NOMO-1 treated with DMSO at 0.1 percent for 48 hours (cell line): ENCODE results near the gene CELF5.
"Not testable (repeated sequence)": the region's sequence is repeated elsewhere in the genome, so short reads cannot be mapped to it uniquely, and the experiment has no call there.

Experiments used
- DNase-seq: peaks from one replicate; lab custom pipeline; 2025; ENCODE audit not compliant: unreplicated experiment; lab: John Stamatoyannopoulos, UW

The CELF5 gene

DNA sequence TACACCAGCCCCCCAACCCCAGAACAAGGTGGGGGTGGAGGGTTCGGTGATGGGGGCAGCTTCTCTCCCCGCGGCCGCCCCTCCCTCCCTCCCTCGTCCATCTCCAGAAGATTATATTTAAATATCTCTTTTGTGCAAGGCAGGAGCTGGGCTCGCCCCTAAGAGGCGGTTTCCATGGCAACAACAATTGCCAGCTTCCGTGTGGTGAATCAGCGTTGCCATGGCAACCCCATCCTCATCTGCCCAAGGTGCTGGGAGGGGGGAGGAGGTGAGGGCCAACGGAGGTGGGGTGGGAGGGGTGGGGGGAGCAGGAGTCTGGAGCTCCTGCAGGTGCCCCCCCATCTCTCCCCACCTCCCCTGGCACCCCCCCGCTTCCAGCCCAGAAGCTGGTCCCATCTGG is 46.4 kb downstream of the CELF5 start:
- DNase-seq: no peak

DNA sequence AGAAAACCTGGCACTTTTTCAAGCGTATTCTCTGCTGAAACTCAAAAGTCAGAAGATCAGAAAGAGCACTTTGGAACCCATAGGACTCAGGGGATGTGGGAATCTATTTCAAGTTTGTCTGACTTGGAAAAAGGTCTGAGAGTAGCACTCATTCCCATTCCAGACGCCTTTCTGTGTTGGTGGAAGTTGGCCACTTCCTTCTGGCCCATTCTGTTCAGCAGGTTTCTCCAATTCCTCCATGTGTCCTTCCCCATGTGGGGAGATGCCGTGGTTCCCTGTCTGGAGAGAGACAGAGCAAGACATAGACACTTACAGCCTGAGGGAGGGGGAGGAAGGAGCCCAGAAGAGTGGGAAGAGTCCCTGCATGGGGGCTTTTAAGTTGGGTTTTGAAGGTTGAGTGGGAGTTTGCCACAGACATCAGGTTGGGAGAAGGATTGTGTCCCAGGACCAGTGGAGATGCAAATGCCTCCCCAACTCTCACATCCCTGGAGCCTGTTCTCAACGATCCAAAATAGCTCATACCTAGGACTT is 48.0 kb downstream of the CELF5 start:
- no peak for DNase-seq

DNA sequence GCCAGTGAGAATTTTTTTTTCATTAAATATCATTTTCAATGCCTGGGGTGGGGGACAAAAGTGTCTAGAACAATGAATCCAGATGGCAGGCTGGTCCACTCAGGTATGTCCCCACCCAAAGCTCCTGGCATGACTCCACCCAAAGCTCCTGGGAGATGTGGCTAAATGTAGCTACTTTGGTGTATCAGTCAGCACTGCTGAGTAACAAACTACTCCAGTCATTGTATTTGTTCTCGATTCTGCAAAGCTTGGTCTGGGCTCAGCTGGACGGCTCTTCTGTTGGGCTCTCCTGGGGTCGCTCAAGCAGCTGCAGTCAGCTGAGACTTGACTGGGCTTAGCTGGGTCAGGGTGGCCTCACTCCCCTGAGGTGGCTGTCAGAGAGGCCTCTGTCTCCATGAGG is 48.5 kb downstream of the CELF5 start:
- no peak for DNase-seq

DNA sequence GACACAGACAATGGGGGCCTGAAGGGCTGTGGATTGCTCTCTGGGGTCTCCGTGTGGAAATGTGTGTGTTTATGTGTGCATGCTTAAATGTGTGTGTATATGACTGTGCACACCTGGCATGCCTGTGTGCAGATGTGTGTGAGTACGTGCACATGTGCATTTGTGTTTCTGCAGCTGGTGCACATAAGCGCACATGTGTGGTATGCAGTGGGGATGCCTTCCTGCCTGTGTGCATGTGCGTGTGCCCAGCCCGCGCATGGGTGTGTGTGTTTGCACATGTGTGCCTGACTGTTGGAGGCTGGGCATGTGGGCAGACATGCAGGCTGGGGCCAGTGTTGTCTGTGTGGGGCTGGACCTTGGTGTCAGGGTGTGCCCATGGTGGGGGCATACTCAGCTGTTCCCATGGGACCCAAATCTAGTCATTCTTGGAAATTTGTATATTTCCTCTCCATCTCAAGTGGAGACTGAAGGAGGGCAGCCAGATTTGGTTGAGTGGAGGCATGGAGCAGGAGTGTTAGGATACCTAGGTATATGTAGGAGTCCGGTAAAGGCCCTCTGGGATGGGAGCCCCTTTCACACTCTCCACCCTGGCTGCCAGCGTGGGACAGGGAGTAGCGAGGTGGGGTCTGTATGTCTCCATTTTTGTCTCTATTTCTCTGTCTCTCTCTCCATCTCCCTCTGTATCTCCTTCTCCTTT is 49.9 kb downstream of the CELF5 start:
- no peak for DNase-seq

DNA sequence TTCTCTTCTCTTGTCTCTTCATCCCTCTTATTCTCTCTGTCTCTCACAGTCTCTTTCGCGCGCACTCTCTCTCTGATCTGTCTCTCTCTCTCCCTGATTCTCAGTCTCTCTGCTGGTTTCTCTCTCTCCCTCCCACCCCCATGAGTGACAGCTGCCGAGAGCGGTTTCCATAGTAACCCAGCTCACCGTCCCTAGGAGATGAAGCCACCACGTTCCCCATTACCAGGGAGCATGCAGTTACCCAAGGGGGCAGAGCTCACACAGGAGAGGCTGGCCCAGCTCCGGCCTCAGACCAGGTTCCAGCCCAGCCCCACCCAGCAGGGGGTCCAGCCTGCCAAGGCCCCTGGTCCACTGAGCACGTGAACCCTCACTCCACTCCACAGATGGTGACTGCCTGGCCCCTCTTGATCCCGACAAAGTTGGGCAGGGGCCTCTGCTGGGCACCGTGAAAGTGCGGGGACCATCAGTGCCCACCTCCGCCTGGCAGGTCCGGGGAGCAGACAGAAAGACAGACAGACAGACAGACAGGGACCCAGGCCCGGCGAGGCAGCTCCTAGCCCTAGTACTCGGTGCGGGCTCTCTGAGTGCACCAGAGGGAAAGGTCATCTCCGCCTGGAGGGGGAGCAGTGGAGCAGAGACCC is 50.6 kb downstream of the CELF5 start:
- no peak for DNase-seq

DNA sequence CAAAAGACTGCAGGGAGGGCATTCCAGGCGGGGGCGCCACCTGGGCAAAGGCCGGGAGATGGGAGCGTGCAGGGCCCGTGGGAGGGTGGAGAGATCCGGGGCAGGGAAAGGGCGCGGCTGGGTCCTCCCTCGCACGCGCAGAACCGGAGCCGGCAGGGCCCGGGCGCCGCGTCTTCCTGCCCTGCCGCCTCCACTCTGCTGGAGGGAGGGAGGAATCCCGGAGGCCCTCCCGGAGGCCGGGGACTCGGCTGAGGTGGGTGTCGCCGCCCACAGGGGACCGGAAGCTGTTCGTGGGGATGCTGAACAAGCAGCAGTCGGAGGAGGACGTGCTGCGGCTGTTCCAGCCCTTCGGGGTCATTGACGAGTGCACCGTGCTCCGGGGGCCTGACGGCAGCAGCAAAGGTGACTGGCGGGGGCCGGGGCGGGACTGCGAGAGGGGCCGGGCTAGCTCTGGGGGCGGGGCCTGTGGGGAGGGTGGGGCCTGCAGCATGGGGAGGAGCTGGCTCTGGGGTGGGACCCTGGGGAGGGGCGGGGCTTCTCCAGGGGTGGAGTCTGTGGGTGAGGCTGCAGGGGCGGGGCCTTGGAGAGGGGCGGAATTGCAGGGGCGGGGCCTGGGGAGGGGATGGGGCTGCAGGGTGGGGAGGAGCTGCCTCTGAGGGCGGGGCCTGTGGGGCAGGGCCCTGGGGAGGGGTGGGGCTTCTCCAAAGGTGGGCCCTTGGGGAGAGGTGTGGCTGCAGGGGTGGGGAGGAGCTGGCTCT is 51.3 kb downstream of the CELF5 start:
- DNase-seq: peak; percentile 63

DNA sequence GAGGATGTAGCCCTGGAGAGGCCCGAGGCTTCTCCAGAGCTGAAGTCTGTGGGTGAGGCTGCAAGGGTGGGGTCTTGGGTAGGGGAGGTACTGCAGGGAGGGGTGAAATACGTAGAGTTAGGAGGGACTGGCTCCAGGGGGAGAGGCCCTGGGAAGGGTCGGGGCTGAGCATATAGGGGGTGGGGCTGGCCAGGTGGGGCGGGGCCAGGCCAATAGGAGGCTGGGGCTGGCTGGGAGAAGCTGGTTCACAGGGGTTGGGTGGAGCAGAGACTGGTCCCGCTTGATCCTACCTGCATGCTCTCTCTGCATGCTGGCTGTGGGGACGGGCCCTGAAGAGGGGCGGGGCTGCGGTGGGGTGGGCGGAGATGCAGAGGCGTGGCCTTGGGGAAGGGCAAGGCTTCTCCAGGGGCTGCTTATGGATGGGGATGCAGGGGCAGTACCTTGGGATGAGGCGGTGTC is 51.9 kb downstream of the CELF5 start:
- no peak for DNase-seq

DNA sequence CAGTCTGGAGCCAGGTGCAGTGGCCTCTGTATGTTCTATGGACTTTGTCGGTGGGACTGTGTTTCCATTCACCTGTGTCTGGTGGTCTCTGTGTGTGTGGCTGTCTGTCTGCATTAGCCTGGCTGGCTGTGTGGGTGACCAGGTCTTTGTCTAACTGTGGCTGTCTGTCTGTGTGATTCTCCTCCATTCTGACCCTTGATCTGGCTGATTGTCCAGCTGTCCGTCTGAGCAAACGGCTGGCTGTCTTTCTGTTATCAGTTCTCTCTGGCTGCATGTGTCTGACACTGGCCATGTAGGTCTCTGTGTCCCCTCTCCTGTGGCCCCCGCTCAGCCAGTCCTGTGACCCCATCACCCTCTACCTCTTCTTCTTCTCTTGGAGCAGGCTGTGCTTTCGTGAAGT is 53.2 kb downstream of the CELF5 start:
- DNase-seq: no peak

DNA sequence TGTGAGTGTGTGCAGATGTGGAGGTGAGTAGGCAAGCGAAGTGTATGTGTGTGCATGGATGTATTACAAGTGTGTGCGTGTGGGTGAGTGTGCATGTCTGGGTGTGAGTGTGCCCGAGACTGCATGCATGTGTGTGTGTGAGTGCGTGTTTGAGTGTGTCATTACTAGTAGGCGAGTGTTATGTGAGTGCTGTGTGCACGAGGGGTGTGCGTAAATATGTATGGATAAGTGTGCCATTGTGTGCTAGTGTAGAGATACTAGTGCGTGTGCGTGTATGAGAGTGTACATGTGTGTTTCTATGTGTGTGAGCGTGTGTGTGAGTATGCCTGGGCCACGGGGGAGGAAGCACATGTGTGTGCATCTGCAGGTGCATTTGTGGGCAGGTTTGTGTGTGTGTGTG is 53.8 kb downstream of the CELF5 start:
- no peak for DNase-seq

DNA sequence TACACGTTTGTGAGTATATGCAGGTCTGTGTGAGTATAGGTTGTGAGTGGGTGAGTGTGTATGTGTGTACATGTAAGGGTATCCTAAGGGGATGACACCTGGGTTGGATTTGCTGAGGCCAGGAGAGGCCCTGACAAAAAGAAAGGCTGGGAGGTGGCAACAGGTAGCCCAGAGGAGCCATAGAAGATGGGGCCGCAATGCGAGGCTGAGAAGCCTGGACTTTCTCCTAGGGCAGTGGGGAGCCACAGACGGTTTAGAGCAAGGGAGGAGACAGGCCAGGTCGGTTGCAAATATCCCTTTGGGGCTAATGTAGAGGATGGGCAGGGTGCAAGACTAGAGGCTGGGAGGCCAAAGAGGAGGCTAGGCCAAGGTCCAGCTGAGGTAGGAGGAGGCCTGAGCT is 54.3 kb downstream of the CELF5 start:
- no peak for DNase-seq

DNA sequence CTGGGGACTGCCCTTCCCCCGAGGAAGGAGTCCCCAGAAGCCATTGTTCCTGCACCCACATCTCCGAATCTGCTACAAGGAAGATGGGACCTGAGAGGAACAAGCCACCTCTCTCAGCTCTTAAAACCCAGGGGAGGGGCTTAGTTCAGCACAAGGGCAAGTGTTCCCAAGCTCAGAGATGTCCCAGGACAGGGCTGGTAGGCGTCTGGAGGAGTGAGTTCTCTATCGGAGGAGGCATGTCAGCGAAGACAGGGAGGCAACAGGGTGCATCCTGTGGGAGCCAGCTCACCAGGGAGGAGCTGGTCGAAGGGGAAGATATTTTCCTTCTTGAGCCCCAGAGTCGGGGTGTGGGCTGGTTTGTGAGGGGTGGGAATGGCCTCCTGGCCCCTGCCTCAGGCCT is 54.8 kb downstream of the CELF5 start:
- DNase-seq: no peak

DNA sequence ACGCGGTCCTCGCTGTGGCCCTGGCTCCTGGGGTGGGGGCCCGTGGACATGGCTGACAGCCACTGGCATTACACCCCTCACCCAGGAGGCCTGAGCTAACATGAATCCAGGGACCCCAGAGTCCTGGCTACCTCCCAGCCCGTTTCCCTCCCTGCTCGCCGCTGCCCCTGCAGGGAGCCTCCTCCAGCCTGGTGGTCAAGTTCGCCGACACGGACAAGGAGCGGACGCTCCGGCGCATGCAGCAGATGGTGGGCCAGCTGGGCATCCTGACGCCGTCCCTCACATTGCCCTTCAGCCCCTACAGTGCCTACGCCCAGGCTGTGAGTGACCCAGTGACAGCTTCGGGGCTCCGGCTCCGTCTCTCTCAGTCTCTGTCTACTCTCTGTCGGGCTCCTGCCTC is 56.6 kb downstream of the CELF5 start:
- DNase-seq: no peak

DNA sequence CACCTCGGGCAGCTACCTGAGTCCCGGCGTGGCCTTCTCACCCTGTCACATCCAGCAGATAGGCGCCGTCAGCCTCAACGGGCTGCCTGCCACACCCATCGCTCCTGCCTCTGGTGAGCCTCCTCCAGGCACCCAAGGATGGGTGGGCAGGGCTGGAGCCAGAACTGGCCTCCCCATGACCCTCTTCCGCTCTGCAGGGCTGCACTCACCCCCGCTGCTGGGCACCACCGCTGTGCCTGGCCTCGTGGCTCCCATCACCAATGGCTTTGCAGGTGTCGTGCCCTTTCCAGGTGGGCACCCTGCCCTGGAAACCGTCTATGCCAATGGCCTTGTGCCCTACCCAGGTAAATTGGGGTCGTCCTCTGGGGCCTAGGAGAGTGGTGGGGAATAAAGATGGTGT is 57.7 kb downstream of the CELF5 start:
- no peak for DNase-seq

DNA sequence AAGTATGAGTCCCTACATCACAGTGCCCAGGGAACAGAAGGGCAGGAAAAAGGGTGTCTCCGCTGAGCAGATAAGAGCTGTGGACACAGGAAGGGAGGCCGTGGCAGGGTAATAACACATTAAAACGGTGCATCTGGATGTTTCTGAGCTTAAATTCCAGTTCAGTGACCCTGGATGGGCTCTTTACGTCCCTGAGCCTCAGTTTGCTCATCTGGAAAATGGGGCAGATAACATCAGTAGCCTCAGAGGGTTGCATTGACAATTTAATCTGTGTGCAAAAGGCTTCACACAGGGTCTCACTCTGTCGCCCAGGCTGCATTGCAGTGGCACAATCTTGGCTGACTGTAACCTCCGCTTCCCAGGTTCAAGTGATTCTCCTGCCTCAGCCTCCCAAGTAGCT is 58.1 kb downstream of the CELF5 start:
- DNase-seq: no peak

DNA sequence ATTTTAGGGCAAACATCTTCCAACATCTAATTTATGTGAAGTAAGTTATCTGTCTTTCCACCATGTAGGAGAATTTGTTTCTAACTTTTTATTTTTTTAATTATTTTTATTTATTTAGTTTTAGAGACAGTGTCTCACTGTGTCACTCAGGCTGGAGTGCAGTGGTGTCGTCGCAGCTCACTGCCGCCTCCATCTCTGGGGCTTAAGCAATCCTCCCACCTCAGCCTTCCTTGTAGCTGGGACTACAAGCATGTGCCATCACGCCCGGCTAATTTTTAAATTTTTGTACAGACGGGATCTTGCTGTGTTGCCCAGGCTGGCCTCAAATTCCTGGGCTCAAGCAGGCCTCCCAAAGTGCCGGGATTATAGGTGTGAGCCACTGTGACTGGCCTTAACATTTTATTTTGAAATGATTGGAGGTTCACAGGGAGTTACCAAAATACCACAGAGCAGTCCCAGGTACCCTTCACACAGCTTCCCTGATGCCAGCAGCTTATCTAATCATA is 58.8 kb downstream of the CELF5 start:
- DNase-seq: no peak

DNA sequence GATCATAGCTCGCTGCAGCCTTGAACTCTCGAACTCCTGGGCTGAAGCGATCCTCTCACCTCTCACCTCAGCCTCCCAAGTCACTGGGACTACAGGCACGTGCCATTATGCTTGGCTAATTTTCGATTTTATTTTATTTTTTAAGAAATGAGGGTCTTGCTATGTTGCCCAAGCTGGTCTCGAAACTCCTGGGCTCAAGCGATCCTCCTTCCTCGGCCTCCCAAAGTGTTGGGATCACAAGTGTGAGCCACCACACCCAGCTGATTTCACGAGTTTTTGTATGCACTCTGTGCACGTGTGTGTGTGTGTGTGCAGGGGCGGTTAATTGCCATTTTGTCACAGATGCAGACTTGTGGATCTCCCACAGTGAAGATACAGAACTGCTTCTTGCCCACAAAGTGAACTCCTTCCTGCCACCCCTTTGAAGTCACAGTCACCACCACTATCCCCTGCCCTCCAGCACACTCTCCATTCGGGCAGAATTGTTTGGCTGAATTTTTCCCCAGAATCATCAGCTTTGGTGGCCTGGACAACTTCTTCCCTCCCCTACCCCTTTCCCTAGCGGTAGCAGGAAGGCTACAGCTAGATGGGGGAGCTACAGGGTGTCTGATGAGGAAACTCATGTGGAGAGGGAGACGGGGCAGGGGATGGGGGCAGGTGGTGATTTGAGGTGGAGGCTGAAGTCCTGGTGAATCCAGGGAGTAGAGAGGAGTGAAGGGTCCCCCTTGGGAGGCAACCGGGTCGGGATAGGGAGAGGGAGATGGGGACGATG is 59.6 kb downstream of the CELF5 start:
- DNase-seq: no peak

DNA sequence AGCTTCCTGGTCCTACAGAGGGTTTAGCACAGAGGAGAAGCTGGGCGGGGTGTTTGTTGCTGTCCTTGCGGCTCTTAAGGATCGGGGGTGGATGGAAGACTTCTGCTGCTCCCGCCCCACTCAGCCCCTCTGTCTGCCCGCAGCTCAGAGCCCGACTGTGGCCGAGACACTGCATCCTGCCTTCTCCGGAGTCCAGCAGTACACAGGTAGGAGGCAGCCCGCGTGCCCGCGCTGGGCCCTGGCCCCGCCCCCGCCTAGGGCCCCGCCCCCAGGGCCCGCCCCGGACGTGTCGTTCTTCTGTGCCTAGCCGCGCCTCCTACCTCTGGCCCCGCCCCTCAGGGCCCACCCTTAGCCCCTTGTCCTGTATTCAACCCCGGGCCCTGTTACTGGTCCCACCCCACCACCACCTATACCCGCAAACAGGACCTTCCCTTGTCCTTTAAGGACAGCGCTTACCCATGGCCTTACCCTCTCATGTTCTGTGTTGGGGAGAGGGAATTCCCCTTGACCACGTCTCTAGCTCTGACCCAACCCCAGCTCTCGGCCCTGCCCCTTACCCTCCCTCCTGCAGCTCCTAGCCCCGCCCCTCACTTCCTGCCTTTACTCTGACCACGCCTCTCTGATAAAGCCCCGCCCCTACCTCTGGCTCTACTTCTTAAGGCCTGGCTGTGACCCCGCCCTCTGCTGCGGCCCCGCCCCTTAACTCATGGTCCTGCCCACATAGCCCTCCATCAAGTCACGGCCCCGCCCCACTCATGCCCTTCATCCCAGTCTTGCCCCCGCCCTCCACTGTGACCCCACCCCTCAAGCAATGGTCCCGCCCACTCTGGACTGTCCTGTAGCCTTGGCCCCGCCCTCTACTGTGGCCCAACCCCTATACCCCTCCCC is 60.5 kb downstream of the CELF5 start:
- no peak for DNase-seq

DNA sequence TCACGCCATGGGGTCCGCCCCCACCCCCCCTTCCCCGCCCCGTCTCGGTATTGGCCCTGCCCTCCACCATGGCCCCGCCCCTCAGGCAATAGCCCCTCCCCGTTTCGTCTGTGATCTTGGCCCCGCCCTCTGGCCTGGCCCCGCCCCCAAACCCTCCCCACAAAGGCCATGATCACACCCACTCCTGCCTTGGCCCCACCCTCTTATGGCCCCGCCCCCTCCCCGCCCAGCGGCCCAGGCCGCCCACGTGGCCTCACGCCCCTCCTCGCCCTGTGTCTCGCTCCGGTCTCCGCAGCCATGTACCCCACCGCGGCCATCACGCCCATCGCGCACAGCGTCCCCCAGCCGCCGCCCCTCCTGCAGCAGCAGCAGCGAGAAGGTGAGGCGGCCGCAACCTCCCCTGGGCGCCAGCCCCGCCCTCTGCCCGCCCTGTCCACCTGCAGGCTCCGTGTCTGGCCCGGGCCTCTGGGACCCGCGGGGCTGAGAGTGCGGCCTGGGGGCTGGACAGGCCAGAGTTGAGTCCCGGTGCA is 61.3 kb downstream of the CELF5 start:
- DNase-seq: no peak

DNA sequence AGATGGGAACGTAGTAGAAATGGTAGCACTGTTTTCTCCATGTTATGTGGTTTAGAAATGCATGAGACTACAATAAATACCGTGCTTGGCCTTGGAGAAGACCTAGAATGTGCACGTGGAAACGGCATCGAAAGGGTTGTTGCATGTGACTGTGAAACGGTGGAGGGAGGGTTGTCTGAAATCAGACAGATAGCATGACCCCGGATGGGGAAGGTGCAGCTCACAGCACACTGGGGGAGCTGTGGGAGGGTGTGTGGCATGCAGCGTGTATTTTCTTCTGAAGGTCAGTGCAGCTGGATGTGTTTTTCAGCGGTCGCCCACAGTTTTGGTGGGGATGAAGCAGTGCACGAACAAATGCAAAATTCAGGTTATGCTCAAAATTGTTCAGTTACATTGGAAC is 63.4 kb downstream of the CELF5 start:
- no peak for DNase-seq

DNA sequence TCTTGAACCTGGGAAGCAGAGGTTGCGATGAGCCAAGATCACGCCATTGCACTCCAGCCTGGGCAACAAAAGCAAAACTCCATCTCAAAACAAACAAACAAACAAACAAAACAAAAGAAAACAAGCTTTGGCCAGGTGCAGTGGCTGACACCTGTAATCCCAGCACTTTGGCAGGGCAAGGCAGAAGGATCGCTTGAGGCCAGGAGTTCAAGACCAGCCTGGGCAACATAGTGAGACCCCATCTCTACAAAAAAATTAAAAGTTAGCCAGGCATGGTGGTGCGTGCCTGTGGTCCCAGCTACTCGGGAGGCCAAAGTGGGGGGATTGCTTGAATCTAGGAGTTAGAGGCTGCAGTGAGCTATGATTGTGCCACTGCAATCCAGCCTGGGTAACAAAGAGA is 64.0 kb downstream of the CELF5 start:
- DNase-seq: not testable (repeated sequence)
